CD4-positive, alpha-beta T cell treated with Interleukin-17A for 1 hour (primary cell): Measurements from ENCODE around the gene ICA1.

ENCODE experiments used
- DNase-seq: peaks from one replicate; pipeline ENCODE4 v3.0.0-alpha.2; 2020

The ICA1 gene

GRCh38 chr7:8155836-8156235, 106.1 kb downstream of the ICA1 start:
- DNase-seq = no peak

GRCh38 chr7:8154272-8154671, 107.7 kb downstream of the ICA1 start:
- no peak for DNase-seq

GRCh38 chr7:8152489-8153192, 109.3 kb downstream of the ICA1 start:
- peak; percentile 38 for DNase-seq

GRCh38 chr7:8151161-8151725, 110.7 kb downstream of the ICA1 start:
- DNase-seq = no peak

GRCh38 chr7:8149222-8149621, 112.7 kb downstream of the ICA1 start:
- no peak for DNase-seq

- no peak for DNase-seq
Measured at GRCh38 chr7:8147760-8148463, 114.1 kb downstream of the ICA1 start.

GRCh38 chr7:8146788-8147413, 115.1 kb downstream of the ICA1 start:
- DNase-seq = no peak

- DNase-seq = no peak
Measured at GRCh38 chr7:8146106-8146787, 115.7 kb downstream of the ICA1 start.

- DNase-seq = no peak
Measured at GRCh38 chr7:8144856-8145255, 117.1 kb downstream of the ICA1 start.

GRCh38 chr7:8143151-8143874, 118.7 kb downstream of the ICA1 start:
- no peak for DNase-seq

- DNase-seq = peak; percentile 56
Measured at GRCh38 chr7:8142477-8142876, 119.5 kb downstream of the ICA1 start.

GRCh38 chr7:8141070-8141469, 120.9 kb downstream of the ICA1 start:
- no peak for DNase-seq

GRCh38 chr7:8136051-8136730, 125.8 kb downstream of the ICA1 start:
- no peak for DNase-seq

- DNase-seq = no peak
Measured at GRCh38 chr7:8135417-8135816, 126.5 kb downstream of the ICA1 start.

- DNase-seq = peak; percentile 60
Measured at GRCh38 chr7:8134089-8134733, 127.8 kb downstream of the ICA1 start.

- no peak for DNase-seq
Measured at GRCh38 chr7:8133188-8133848, 128.6 kb downstream of the ICA1 start.

GRCh38 chr7:8131694-8132605, 130.0 kb downstream of the ICA1 start:
- DNase-seq = peak; percentile 80

- DNase-seq = no peak
Measured at GRCh38 chr7:8130663-8131062, 131.3 kb downstream of the ICA1 start.

GRCh38 chr7:8129318-8129659, 132.7 kb downstream of the ICA1 start:
- DNase-seq = peak; percentile 64
